Adrenal gland (tissue), 5 donors: Measurements from ENCODE around the gene TSC22D2.

Experiments used
- CTCF ChIP-seq, 6 experiments: fragments of 450-650 bp in 4 of 6; fragments of 200-600 bp in 2 of 6; sonication (generic) in 1 of 6; IDR thresholded peaks; 1 replicate in 5 of 6; 2 replicates in 1 of 6; pipeline versions ENCODE4 v1.5.1 to v1.8.0; 2016 to 2021; ENCODE audit warnings: antibody characterized with exemption in 6 of 6, mild to moderate bottlenecking in 2 of 6, moderate library complexity in 1 of 6
- POLR2A ChIP-seq, 2 donors: fragments of 450-650 bp; IDR thresholded peaks; one replicate each; pipeline ENCODE4 v1.6.1; 2017; ENCODE audit warnings: antibody characterized with exemption in 2 of 2, mild to moderate bottlenecking in 2 of 2, moderate library complexity in 1 of 2
- donor health status: DM: no; HTN: no; CAD: no.

- TF ChIP-seq POLR2A (IDR thresholded peaks at IDR 0.05) (no peak), CTCF (IDR thresholded peaks at IDR 0.05) (no peak)
Measured at GRCh38 chr3:150454085-150454484, 46.0 kb downstream of the TSC22D2 start.
